ENCODE measurements around the gene HK2.
"Not testable (repeated sequence)": the region's sequence is repeated elsewhere in the genome, so short reads cannot be mapped to it uniquely, and the experiment has no call there.

Gene HK2

GRCh38 chr2:74835831-74836674 is 2.1 kb downstream of the HK2 start:
- peak; percentile 75 to 79 for DNase-seq

GRCh38 chr2:74836675-74837401 is 2.9 kb downstream of the HK2 start:
- no peak for DNase-seq

GRCh38 chr2:74841641-74842040 is 7.7 kb downstream of the HK2 start:
- DNase-seq, result no peak

GRCh38 chr2:74843433-74843832 is 9.5 kb downstream of the HK2 start:
- DNase-seq, result no peak

GRCh38 chr2:74843899-74844298 is 10.0 kb downstream of the HK2 start:
- DNase-seq, result peak in 1 of 2 experiments; percentile 22

GRCh38 chr2:74844752-74845151 is 10.8 kb downstream of the HK2 start:
- DNase-seq, result no peak

- peak; percentile 86 to 87 for DNase-seq
Measured at GRCh38 chr2:74845217-74845751, 11.4 kb downstream of the HK2 start.

- DNase-seq, result no peak
Measured at GRCh38 chr2:74845991-74846390, 12.1 kb downstream of the HK2 start.

GRCh38 chr2:74846481-74846880 is 12.6 kb downstream of the HK2 start:
- no peak for DNase-seq

GRCh38 chr2:74847070-74847858 is 13.3 kb downstream of the HK2 start:
- DNase-seq, result no peak

- DNase-seq, result peak; percentile 97
Measured at GRCh38 chr2:74849228-74849892, 15.4 kb downstream of the HK2 start.

GRCh38 chr2:74850496-74851190 is 16.7 kb downstream of the HK2 start:
- DNase-seq, result no peak

GRCh38 chr2:74851191-74851566 is 17.3 kb downstream of the HK2 start:
- DNase-seq, result no peak

GRCh38 chr2:74853360-74853759 is 19.4 kb downstream of the HK2 start:
- not testable (repeated sequence) for DNase-seq

GRCh38 chr2:74854401-74854800 is 20.5 kb downstream of the HK2 start:
- DNase-seq, result no peak

- DNase-seq, result not testable (repeated sequence)
Measured at GRCh38 chr2:74855114-74855707, 21.3 kb downstream of the HK2 start.

- DNase-seq, result no peak
Measured at GRCh38 chr2:74856004-74856578, 22.2 kb downstream of the HK2 start.

- DNase-seq, result no peak
Measured at GRCh38 chr2:74856599-74856998, 22.7 kb downstream of the HK2 start.

- no peak for DNase-seq
Measured at GRCh38 chr2:74857215-74857614, 23.3 kb downstream of the HK2 start.

GRCh38 chr2:74857725-74858124 is 23.8 kb downstream of the HK2 start:
- DNase-seq, result no peak

GRCh38 chr2:74858281-74858680 is 24.4 kb downstream of the HK2 start:
- no peak for DNase-seq

Measured in Kasumi-1 (cell line).